ENCODE results near the gene PIP5K1B.

GRCh38 chr9:68897577-68898145, 192.6 kb downstream of the PIP5K1B start:
- TF ChIP-seq, protein P1, sequence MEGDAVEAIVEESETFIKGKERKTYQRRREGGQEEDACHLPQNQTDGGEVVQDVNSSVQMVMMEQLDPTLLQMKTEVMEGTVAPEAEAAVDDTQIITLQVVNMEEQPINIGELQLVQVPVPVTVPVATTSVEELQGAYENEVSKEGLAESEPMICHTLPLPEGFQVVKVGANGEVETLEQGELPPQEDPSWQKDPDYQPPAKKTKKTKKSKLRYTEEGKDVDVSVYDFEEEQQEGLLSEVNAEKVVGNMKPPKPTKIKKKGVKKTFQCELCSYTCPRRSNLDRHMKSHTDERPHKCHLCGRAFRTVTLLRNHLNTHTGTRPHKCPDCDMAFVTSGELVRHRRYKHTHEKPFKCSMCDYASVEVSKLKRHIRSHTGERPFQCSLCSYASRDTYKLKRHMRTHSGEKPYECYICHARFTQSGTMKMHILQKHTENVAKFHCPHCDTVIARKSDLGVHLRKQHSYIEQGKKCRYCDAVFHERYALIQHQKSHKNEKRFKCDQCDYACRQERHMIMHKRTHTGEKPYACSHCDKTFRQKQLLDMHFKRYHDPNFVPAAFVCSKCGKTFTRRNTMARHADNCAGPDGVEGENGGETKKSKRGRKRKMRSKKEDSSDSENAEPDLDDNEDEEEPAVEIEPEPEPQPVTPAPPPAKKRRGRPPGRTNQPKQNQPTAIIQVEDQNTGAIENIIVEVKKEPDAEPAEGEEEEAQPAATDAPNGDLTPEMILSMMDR (conservative IDR thresholded peaks at IDR 0.05; ENCODE audit: low read length), result no peak
- TF ChIP-seq EZH2phosphoT487 (IDR thresholded peaks at IDR 0.05; ENCODE audit: borderline replicate concordance), result no peak

Measured in Loucy (cell line).